Calu3 (cell line): ENCODE results near the gene DNAJC12. TPM values are rescaled to one million over a fixed set of nuclear protein-coding genes. Genes with fewer than 3 reads are reported as not detected.

Source experiments
- BruUV-seq: library from RNA; stranded (reverse); fragments of 400-500 nt; replicated peaks from 2 replicates; lab custom pipeline; 2021; lab: Mats Ljungman, UMichigan
- CTCF ChIA-PET: fragments of 300-600 bp; sonication (Branson Sonifier 250); formaldehyde crosslinking; loops from one replicate; lab custom pipeline; 2022; ENCODE audit warnings: antibody characterized with exemption; lab: Charles Lee
- DNase-seq: peaks from one replicate; pipeline ENCODE4 v3.0.0; 2022
- H3K27ac Mint-ChIP-seq: one replicate; pipeline ENCODE4 v1.8.0; 2022; ENCODE audit warnings: mixed read lengths; ENCODE audit not compliant: unreplicated experiment
- H3K27me3 Mint-ChIP-seq: one replicate; pipeline ENCODE4 v1.8.0; 2022; ENCODE audit warnings: mixed read lengths; ENCODE audit not compliant: unreplicated experiment
- H3K36me3 Mint-ChIP-seq: one replicate; pipeline ENCODE4 v1.8.0; 2022; ENCODE audit warnings: mild to moderate bottlenecking, moderate library complexity, mixed read lengths; ENCODE audit not compliant: insufficient read depth, unreplicated experiment
- H3K4me1 Mint-ChIP-seq: one replicate; pipeline ENCODE4 v1.8.0; 2022; ENCODE audit warnings: mild to moderate bottlenecking, low read depth, mixed read lengths; ENCODE audit not compliant: unreplicated experiment
- H3K4me3 Mint-ChIP-seq: one replicate; pipeline ENCODE4 v1.8.0; 2022; ENCODE audit warnings: mild to moderate bottlenecking, low read depth, moderate library complexity, mixed read lengths; ENCODE audit not compliant: unreplicated experiment
- H3K9me3 Mint-ChIP-seq: one replicate; pipeline ENCODE4 v1.8.0; 2022; ENCODE audit warnings: low read depth, mixed read lengths; ENCODE audit not compliant: unreplicated experiment
- intact Hi-C: fragments of 100-400 bp; cut with micrococcal nuclease; formaldehyde crosslinking; loops from one replicate; pipeline ENCODE4 v1.10.0; 2022; ENCODE audit not compliant: unreplicated experiment
- total RNA-seq: library from RNA; stranded (reverse); gene quantifications from 2 replicates; pipeline ENCODE4 v1.2.3, GENCODE V29; 2022
- TF ChIP-seq, protein P1 (sequence below): fragments of 200-600 bp; IDR thresholded peaks from one replicate; pipeline ENCODE4 v1.8.0; 2022; ENCODE audit warnings: antibody characterized with exemption; ENCODE audit not compliant: unreplicated experiment

DNAJC12 gene
- total RNA-seq, 1 experiment from 2014 or later: 0.80 TPM

DNA sequence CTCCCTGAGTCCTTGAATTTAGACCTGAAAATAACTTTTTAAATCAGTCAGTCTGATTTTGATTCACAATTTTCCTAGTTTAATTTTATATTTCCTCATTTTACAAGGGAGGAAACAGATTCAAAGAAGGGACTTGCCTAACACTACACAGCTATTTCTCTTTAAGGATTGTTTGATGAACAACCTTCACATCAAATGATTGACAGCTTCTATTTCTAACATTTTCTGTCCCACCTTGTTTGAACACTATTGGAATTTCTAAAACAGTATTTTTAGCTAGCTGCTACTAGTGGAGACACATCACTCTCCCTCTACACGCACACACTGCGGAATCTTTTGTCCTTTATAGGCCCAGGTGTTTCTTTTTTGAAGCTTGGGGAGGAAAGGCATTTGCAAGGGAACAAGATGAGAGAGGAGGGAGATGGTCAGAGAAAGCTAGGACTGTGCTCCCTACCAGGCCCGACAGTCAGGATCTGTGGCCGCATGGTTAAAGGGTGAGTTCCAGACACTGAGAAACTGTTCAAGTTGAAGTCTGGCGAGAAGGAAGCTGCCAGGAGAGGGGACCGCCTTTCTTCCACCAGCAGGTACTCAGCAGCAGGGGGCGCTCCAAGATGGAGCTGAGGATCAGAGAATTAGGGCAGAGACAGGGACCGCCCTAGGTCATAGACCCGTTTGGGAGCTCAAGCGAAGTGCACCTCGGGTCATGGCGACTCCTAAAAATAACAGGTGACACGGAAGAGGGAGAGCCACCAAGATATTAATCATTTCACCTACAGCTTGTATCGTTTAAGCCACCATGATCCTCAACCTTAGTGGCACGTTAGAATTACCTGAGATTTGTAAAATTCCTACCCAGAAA is 49.7 kb downstream of the DNAJC12 start:
- DNase-seq: peak; percentile 88
- intact Hi-C loops: loop anchor here (1.0 to 2.0 kb wide), 3 partner anchors 67 to 420 kb away; no protein-coding TSS in a partner anchor
- no TSS peak for BruUV-seq
- peaks cover 25% of the 10 kb centered on the region for H3K4me1 Mint-ChIP-seq
- H3K4me3 Mint-ChIP-seq: peak overlapping the region; percentile 14
- H3K27me3 Mint-ChIP-seq: no peaks in the 10 kb centered on the region
- H3K27ac Mint-ChIP-seq: peak overlapping the region; percentile 6
- peaks cover 8% of the 10 kb centered on the region for H3K36me3 Mint-ChIP-seq
- TF ChIP-seq, protein P1, sequence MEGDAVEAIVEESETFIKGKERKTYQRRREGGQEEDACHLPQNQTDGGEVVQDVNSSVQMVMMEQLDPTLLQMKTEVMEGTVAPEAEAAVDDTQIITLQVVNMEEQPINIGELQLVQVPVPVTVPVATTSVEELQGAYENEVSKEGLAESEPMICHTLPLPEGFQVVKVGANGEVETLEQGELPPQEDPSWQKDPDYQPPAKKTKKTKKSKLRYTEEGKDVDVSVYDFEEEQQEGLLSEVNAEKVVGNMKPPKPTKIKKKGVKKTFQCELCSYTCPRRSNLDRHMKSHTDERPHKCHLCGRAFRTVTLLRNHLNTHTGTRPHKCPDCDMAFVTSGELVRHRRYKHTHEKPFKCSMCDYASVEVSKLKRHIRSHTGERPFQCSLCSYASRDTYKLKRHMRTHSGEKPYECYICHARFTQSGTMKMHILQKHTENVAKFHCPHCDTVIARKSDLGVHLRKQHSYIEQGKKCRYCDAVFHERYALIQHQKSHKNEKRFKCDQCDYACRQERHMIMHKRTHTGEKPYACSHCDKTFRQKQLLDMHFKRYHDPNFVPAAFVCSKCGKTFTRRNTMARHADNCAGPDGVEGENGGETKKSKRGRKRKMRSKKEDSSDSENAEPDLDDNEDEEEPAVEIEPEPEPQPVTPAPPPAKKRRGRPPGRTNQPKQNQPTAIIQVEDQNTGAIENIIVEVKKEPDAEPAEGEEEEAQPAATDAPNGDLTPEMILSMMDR: peak; percentile 89
- H3K9me3 Mint-ChIP-seq: no peaks in the 10 kb centered on the region
- CTCF ChIA-PET: interaction anchor here (0.7 to 1.5 kb wide), 13 partner anchors 9 to 1109 kb away, joined by 3 to 15 read pairs (median 4); partner anchors contain the start of gene SIRT1

DNA sequence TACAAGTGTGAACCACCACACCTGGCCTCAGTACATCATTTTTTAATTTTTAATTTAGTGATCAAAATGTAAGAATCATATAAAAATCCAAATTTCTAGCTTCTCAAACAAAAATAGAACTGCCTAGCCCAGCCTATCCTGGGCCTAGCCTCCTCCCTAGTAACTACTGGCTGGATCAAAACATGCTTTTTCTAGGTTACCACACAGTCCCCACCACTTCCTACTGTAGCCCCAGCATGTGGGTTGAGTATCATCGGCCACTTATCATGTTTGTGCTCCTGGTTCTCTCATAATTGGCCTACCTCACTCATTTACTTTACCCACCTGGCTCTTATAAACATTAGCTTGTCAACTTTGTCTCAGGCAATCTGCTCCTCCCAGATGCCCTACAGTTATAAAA is 52.9 kb downstream of the DNAJC12 start:
- CTCF ChIA-PET: interaction anchor here (0.6 kb wide), 2 partner anchors 27 to 372 kb away, joined by 3 read pairs; no protein-coding TSS in a partner anchor
- DNase-seq: no peak
- Mint-ChIP-seq H3K27me3 (no peaks in the 10 kb centered on the region), H3K4me1 (peaks cover 9% of the 10 kb centered on the region), H3K4me3 (no peak overlapping the region), H3K9me3 (no peaks in the 10 kb centered on the region), H3K36me3 (no peaks in the 10 kb centered on the region), H3K27ac (no peak overlapping the region)
- TF ChIP-seq, protein P1: no peak
- BruUV-seq: no TSS peak
- intact Hi-C loops: no loop called here

DNA sequence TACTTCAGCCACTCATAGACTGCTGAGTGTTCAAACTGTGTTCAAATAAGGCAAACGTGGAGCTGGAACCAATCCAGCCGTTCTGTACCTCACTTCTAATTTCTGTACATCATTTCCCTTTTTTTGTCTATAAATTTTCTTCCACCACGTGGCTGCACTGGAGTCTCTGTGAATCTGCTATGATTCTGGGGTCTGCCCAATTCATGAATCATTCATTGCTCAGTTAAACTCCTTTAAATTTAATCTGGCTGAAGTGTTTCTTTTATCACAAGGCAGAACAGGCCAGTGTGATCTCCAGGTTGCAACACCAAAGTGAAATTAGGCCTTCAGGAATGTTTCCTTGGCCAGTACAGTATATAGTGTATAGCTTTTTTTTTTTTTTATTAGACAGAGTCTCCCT is 53.5 kb downstream of the DNAJC12 start:
- Mint-ChIP-seq H3K9me3 (no peaks in the 10 kb centered on the region), H3K4me1 (peaks cover 9% of the 10 kb centered on the region), H3K27ac (no peak overlapping the region), H3K4me3 (no peak overlapping the region), H3K36me3 (no peaks in the 10 kb centered on the region), H3K27me3 (no peaks in the 10 kb centered on the region)
- no TSS peak for BruUV-seq
- TF ChIP-seq, protein P1: no peak
- CTCF ChIA-PET: interaction anchor here (0.6 kb wide), 2 partner anchors 18 to 27 kb away, joined by 3 to 6 read pairs; no protein-coding TSS in a partner anchor
- intact Hi-C loops: no loop called here
- DNase-seq: no peak

DNA sequence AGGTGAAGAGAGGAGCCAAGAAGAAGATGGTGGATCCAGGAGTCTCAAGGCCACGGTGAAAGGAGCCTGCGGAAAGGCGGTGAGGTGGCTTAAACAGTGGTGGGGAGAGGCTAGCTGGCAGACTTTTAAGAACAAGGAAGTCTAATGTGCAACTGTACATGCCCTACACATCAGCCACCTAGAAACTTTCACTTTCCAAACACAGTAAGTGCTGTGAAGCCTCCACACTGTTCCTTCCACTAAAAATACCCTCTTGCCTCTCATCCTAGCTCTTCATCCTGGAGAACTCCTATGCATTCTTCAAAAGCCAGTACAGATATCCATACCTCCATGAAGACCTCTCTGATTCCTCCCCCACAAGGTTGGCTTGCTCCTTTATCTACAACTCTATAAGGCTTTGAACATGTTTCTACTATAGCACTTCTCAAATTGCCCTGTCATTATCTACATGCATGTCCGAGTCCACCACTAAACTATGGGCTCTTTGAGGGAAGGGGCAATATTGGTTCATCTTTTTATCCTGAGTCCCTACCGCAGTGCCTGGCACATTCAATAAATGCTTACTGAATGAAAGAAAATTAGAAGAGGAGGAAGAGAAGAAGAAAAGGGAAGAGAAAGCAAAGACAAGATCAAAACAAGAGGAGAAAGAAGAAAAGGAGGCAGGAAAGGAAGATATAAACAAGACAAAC is 54.2 kb downstream of the DNAJC12 start:
- intact Hi-C loops: no loop called here
- CTCF ChIA-PET: interaction anchor here (0.5 kb wide), 1 partner anchor 8 kb away, joined by 3 read pairs; no protein-coding TSS in a partner anchor

More for the DNA sequence above, 54.2 kb downstream of the DNAJC12 start:
- Mint-ChIP-seq H3K36me3 (no peaks in the 10 kb centered on the region), H3K9me3 (no peaks in the 10 kb centered on the region), H3K27ac (no peak overlapping the region), H3K27me3 (no peaks in the 10 kb centered on the region), H3K4me3 (no peak overlapping the region), H3K4me1 (peaks cover 7% of the 10 kb centered on the region)
- BruUV-seq: no TSS peak
- TF ChIP-seq, protein P1: no peak
- no peak for DNase-seq
